COLO829 (cell line): ENCODE measurements around the gene HIGD2A.
A peak's percentile ranks its signal among the peaks of the same experiment; 100 is the strongest.

Experiments used
- DNase-seq: peaks from one replicate; pipeline ENCODE4 v3.0.0; 2012; ENCODE audit warnings: low spot score

The HIGD2A gene

DNA sequence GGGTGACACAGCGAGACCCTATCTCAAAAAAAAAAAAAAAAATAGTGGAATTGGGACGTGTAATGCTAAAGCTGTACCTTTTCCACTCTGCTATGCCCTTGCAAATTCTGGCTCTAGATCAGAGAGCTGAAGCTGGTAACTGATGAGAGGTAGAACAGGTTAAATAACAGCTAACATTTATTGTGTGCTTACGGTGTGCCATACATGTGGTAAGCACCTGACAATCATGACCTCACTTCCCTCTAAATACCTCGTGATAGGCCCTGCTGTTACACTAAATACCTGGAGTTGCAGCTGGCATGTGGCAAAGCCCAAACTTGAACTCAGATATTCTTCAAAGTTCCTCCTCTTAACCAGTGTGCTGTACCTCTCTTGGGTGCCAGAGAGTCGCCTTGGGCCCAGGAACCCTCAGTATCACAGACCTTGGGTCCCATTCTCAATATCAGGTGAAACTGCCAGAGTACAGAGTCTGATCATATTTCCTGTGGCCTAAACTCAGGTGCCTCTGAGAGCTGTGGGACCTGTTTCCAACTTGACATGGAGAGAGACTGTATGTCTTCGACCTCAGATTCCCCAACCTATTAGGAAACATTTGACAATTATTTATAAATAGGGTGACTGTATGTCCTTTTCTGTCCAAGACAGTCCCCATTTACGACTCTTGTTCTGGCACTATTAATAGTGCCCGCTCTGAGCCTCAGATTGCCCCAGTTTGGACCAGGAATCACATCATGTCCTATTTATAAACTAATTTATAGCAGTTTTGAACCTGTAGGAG, 18.4 kb upstream of the HIGD2A start:
- DNase-seq = no peak

DNA sequence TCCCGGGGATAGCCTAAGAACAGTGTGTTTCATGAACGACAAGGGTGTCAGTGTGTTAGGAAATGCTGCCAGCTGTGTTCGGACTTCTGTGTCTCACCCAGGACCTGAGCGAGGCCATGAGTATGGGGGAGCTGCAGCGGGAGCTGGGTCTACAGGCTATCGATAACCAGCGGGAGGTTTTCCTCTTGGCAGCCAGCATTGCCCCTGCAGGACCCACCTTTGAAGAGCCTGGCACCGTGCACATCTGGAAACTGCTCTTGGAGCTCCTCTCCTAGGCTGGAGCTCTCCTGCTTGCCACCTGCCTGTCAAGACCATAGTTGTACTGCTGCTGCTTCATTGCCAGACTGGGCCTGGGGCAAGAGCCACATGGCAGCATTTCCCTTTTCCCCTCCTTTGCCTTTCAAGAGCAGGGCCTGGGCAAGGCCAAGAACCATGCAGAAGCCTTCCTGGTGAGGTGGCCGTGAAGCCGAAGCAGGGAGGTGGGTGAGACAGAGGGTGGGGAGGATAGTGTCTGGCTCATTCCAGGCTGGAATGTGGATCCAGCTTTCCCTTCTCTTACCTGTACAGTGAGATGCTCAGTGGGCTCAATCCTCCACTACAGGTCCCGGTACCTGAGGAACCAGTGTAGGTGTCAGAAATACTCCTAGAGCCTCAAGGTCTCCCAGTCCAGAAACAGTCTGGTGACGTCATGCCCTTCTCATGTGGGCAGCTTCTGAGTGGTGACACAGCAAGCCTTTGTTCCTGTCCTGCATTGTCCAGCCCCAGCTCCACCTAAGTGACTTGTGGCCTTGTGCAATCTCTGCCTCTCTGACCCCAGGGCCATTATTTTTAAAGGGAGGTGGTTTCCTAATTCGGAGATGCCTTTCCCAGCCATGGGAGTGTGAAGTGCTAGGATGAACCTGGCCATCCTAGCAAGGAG, 16.7 kb upstream of the HIGD2A start:
- DNase-seq = no peak

DNA sequence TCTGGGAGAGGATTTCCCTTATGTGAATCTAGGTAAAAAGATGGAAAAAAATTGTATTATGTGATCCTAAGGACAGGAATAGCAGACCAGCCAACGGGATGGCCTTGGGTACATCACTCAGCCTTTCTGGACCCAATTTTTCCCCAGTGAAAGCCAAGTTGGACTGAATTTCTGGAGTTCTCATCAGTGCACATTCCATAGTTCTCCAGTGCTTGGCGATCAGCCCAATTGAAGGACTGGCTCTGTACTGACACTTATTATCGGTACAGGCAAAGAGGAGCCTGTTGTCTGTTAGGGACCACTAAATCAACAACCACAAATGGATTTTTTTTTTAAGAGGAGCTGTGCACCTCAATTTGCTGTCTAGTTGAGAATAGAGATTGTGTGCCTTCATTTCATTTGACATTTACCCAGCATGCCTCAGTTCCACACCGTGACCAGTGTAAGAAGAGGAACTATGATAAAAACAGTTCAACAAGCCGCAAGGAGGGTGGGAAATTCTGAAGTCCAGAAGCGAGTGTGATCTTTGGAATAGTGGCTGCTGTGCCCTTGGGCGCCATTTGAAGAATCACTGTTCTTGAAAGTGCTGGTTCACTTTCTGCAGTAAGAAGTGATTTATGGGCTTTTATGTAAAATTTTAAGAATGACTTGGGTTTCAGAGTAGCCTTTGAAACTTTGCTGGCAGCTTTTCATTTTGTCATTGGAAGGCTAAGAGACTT, 15.3 kb upstream of the HIGD2A start:
- no peak for DNase-seq

DNA sequence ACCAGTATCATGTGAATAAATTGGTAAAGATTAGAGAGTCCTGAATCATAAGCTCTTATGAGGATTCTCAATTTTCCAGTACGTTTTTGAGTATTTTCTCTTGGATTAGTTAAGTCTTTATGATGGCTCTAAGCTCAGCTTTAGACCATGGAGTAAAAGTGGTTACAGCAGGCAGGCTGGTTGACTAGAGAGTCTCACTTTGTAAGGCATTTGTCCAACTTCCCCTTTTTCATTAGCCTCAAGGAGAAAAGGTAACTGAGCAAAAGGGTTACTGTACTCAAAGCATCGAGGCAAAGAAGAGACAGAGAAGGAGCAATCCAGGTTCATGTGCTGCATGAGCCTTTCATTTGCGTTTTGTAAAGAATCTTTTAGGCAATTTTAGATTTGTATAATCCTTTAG, 8.7 kb upstream of the HIGD2A start:
- no peak for DNase-seq

DNA sequence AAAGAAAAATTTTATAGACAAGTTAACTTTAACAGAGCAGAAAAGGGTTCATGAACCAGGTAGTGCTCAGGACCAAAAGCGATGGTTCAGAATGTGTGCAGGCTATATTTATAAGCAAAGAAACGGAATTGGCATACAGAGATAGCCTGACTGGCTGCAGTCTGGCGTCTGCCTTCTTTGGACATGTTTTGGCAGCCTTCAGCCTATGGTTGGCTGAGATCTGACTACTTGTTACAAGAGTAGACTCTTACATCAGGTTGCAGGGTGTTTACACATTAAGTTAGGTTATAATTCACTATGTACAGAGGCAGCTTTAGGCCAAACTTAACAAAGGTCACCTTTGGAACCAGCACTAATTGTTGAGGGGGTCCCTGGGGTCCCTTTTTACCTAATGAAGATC, 7.1 kb upstream of the HIGD2A start:
- no peak for DNase-seq

DNA sequence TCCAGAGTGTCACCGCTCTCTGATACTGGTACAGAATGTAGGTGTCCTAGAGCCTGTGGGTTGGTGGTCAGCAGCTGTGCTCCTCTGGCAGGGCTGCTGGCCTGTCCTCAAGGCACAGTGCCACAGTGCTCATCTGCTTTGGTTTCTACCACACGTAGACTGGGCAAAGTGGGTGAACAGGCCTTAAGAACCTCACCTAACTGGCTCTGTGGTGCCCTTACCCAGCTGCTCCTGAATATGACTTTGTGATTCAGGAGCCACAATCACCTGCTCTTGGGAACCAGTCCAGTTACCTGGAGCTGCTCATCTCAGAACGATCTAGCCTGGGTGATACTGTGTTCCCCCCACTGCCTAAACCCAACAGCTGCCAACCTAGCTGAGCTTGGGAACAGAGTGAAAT, 6.6 kb upstream of the HIGD2A start:
- DNase-seq = no peak

DNA sequence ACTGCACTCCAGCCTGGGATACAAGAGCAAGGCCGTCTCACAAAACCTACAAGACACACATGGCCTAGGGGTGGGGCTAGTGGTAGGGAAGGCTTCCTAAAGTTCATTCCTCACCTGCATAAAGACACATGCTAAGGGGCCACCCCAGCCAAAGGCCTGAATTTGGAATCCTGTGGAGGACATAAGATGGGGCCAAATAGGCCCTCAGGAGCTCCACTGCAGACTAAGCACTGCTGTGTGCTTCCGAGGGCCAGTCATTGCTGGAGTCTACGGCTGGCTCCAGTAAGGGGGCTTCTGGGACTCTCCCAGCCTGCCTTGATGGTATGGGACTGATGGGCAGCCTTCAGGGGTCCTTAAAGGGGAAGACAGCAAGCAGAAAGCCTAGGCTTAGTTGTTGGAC, 5.8 kb upstream of the HIGD2A start:
- no peak for DNase-seq

DNA sequence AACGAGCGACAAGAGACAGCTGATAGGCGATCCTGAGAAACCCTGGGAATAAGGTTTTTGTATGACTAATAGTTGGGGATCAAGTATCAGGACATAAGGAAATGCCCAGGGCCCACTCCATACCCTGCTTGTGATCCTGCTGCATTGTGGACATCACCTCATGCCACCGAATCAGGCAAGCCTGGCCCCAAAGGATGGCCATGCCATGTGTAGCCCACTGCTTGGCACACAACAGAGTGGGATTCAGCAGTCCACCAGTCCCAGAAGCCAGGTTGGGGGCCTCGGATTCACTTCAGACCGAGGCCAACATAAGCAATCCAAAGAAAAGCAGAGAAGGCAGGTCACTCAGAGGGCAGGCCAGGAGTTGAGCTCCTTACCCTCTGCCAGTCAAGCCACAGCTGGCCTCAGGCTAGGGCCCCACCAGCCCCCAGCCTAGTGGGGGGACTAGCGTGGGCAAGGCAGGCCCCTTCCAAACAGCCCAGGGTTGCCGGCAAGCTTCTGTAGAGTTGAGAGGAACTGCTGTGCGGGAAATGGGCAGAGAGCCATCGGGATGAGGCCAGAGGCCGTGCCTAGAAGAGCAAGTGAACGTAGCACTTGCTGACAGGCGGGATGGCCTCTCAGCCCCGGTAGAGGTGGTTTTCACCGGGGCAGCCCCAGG, 5.2 kb upstream of the HIGD2A start:
- DNase-seq = no peak

DNA sequence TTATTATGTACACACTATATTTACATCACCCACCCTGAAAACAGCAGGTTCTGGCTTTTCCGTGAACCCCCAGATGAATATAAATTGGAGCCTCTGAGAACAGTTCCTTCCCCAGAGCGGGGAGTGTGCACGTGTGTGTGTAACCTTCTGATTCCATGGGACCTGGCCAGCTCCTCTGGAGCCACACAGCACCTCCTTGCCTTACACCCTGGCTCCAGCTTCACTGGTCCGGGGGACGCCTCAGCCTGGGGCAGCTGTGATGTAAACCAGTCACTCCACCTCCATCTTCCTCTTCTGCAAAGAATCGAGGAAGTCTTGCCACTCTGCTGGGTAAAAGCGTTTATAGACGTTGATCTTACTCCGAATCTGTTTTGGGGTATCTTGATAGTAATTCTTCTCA, 4.6 kb upstream of the HIGD2A start:
- DNase-seq = no peak

DNA sequence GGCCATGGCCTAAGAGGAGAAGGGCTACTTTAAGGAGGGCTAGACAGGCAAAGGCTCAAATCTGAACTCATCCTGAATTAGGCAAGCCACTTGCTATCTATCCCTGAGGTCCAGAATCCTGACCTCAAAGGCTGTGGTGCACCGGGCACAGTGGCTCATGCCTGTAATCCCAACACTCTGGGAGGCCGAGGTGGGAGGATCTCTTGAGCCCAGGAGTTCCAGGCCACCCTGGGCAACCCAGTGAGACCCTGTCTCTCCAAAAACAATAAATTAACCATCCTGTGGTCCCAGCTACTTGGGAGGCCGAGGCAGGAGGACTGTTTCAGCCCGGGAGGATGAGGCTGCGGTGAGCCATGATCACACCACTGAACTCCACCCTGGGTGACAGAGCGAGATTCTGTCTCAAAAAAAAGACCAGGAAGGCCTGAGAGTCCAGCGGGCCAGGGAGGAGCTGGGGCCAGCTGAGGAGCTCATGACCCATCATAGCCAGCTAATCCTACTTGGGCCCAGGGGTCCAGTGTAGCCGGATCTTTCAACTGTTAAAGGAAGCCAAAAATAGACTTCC, 4.1 kb upstream of the HIGD2A start:
- DNase-seq = no peak

DNA sequence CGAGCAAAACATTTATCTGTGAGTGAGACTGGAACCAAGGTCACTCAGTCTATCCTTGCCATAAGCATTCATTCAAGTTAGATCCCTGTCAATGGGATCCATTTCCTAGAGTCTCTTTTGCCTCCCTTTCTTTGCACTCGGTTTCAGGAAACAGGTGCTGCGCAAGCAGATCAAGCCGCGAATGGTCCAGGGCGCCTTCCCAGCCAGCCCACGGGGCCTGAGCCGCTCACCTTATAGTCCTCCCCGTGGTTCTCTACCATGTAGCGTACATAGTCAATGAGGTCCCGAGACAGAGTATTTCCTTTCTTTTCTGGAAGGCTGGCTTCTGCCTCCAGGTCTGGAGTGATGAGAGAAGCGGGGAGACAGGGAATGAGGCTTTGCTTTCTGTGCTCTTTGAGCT, 3.6 kb upstream of the HIGD2A start:
- DNase-seq = no peak

DNA sequence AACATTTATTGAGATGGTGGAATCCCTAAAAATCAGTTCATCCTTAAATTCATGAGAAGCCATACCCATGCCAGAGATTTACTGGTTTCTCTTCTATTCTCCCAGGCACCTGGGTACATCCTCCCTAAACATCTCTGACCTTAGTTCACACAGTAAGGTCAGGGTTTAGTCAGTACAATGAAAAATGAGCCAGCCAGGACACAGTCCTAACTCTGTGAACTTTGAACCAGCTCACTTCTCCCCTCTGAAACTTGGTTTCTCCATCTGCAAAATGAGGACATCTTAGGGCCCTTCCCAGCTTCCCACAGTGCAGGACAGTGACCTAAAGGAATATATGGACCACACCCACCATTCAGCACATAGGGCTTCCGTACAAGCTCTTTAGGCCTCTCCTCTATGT, 2.1 kb upstream of the HIGD2A start:
- no peak for DNase-seq

DNA sequence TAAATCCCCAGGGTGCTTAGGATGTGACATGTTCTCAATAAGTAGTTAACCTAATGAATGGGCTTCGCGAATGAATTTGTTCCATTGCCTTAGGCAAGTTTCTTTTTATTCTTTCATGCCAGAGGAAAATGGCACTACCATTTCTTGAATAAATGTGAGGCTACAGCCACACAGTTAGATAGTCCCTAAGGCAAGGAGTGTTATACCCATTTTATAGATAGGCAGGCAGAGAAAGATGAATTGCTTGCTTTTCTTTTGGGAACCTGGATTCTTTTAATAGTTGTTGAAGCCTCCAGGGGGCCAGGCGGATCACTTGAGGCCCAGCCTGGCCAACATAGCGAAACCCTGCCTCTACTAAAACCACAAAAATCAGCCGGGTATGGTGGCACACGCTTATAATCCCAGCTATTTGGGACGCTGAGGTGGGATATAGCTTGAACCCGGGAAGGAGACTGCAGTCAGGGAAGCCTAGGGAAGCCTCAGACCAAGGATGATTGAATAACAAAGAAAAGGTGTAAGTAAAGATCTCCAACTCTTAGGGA, 1.1 kb upstream of the HIGD2A start:
- DNase-seq = no peak

DNA sequence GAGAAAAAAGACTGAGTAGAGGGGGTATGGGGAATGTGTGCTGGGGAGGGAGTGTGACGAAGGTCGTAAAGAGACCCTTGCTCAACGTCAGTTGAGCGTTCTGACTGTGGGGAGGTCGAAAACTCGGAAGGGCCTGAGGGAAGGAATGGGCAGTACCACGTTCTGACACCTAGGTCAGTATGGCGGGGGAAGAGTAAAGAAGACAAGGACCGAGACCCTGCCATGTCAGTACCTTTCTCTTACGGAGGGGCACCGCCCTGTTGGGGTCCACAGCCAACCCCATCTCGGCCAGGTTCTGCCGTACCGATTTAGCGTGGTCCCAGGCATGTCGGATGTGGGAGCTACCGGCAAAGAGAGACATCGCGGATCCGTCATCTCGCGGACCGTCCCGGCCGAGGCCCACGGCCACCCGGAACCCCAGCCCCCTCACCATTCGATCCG, 528 bp upstream of the HIGD2A start:
- peak; percentile 9 for DNase-seq

DNA sequence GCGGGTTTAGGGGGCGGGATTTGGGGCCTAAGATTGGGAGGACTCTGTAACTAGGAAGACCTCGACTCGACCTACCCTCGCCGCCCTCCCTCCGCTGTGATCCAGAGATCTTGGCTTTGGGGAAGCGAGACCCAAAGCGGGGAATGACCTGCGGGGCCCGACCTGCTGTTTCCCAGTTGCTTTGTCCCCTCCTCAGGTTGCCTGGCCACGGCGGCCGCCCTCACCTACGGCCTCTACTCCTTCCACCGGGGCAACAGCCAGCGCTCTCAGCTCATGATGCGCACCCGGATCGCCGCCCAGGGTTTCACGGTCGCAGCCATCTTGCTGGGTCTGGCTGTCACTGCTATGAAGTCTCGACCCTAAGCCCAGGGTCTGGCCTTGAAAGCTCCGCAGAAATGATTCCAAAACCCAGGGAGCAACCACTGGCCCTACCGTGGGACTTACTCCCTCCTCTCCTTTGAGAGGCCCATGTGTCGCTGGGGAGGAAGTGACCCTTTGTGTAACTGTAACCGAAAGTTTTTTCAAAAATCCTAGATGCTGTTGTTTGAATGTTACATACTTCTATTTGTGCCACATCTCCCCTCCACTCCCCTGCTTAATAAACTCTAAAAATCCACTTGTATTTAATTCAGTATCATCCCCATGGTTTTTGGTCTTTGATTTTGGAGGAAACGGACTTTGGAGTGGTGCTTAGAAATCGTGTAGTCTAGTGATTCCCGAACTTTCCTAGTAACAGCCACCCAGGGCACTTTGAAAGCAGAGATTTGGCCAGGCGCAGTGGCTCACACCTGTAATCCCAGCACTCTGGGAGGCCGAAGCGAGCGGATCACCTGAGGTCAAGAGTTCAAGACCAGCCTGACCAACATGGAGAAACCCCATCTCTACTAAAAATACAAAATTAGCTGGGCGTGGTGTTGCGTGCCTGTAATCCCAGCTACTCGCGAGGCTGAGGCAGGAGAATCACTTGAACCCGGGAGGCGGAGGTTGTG, 878 bp downstream of the HIGD2A start:
- DNase-seq = no peak

DNA sequence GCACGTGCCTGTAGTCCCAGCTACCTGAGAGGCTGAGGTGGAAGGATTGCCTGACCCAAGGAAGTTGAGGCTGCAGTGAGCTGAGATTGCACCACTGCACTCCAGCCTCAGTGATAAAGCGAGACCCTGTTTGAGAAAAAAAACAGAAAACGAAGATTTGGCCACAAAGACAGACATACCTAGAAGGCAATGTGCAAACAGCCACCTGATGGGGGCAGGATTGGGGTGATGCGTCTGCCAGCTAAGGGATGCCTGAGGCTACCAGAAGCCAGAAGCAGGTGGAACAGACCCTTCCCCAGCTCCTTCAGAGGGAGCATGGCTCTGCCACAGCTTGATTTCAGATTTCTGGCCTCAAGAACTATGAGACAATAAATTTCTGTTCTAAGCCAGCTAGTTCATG, 2.9 kb downstream of the HIGD2A start:
- no peak for DNase-seq

DNA sequence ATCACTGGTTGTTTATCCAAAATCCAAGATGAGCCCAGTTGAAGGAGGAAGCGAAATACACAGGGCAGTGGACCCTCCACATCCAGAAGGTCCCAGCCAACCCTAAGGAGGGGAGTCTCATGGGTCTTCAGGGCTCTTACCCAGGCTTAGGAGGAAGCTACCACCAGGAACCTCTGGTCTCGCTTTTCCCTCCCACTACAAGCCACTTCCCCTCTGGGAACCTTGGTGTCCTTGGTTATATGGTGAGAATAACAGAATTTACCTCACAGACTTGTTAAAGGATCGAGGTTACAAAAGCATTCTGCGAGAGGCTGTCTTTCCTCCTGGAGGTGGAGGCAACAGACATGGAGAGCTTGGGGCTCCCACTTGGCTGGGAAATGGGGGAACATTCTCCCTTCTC, 3.4 kb downstream of the HIGD2A start:
- DNase-seq = no peak

DNA sequence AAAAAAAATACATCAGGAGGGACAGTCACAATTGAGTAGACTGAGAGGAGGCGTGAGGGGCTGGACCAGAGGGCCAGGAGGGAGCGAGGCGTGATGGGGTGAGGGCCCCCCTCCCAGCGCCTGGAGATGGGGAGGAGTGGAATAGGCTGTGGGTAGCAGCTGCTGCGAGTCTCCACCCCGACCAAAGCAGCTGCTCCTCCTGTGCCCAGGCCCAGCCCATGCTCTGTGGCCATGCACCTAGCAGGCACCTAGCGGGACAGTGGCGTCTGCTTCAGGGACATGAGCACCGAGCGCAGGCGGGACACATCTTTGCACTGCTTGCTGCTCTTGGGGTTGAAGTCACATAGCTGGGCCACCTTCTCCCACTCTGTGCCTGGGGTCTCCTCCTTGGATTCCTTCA, 4.0 kb downstream of the HIGD2A start:
- DNase-seq = no peak

DNA sequence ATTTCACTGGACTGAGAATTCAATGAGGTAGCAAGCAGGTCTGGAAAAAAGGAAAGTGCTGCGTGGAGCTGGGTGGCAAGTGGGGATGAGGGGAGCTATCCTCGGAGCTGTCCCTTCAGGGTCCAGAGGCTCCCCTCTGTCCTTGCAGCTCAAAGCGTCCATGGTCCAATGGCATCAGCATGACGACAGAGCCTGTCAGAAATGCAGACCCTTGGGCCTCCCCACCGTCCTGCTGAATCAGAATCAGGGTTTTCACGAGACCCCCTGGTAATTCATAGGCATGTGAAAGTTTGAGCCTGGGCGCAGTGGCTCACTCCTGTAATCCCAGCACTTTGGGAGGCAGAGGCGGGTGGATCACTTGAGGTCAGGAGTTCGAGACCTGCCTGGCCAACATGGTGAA, 5.5 kb downstream of the HIGD2A start:
- no peak for DNase-seq
